SIG-M5 treated with dmso at 0.1 percent for 504 hours (cell line): ENCODE data around the gene ARMC6.
"Not testable (repeated sequence)": the region's sequence is repeated elsewhere in the genome, so short reads cannot be mapped to it uniquely, and the experiment has no call there.

ENCODE experiments used
- DNase-seq: peaks from one replicate; lab custom pipeline; 2025; ENCODE audit not compliant: unreplicated experiment; lab: John Stamatoyannopoulos, UW

Gene ARMC6

GRCh38 chr19:19074196-19074882 lies 40.9 kb downstream of the ARMC6 start:
- no peak for DNase-seq

GRCh38 chr19:19075126-19075525 lies 41.7 kb downstream of the ARMC6 start:
- DNase-seq, result no peak

- DNase-seq, result no peak
Observed at GRCh38 chr19:19076476-19076875, 43.1 kb downstream of the ARMC6 start.

- peak; percentile 59 for DNase-seq
Observed at GRCh38 chr19:19077103-19077502, 43.7 kb downstream of the ARMC6 start.

- no peak for DNase-seq
Observed at GRCh38 chr19:19078801-19079200, 45.4 kb downstream of the ARMC6 start.

GRCh38 chr19:19079571-19079970 lies 46.2 kb downstream of the ARMC6 start:
- no peak for DNase-seq

GRCh38 chr19:19081642-19082151 lies 48.3 kb downstream of the ARMC6 start:
- no peak for DNase-seq

- DNase-seq, result no peak
Observed at GRCh38 chr19:19083413-19084178, 50.2 kb downstream of the ARMC6 start.

- no peak for DNase-seq
Observed at GRCh38 chr19:19087676-19088075, 54.3 kb downstream of the ARMC6 start.

- DNase-seq, result no peak
Observed at GRCh38 chr19:19094513-19094912, 61.1 kb downstream of the ARMC6 start.

GRCh38 chr19:19095691-19096090 lies 62.3 kb downstream of the ARMC6 start:
- no peak for DNase-seq

- no peak for DNase-seq
Observed at GRCh38 chr19:19096641-19097627, 63.5 kb downstream of the ARMC6 start.

- no peak for DNase-seq
Observed at GRCh38 chr19:19098084-19098702, 64.8 kb downstream of the ARMC6 start.

- no peak for DNase-seq
Observed at GRCh38 chr19:19098703-19099632, 65.6 kb downstream of the ARMC6 start.

- DNase-seq, result no peak
Observed at GRCh38 chr19:19101540-19101939, 68.1 kb downstream of the ARMC6 start.

- DNase-seq, result not testable (repeated sequence)
Observed at GRCh38 chr19:19102566-19102965, 69.2 kb downstream of the ARMC6 start.

GRCh38 chr19:19103167-19103566 lies 69.8 kb downstream of the ARMC6 start:
- no peak for DNase-seq

- DNase-seq, result no peak
Observed at GRCh38 chr19:19105365-19106055, 72.1 kb downstream of the ARMC6 start.

GRCh38 chr19:19106056-19106551 lies 72.7 kb downstream of the ARMC6 start:
- no peak for DNase-seq
